ACHN (cell line): ENCODE data around the gene PIANP.

Source experiments
- DNase-seq: peaks from one replicate; pipeline ENCODE4 v3.0.0-alpha.2; 2015
- in situ Hi-C: cut with HindIII; loops from 2 replicates; pipeline ENCODE4 v1.10.0; 2017; ENCODE audit warnings: low sequenced_read_pairs, low pct_ligation_motif_present, low pct_unique_long_range_greater_than_20kb

PIANP gene

GRCh38 chr12:6644257-6644596 lies 56.4 kb downstream of the PIANP start:
- DNase-seq, result no peak
- in situ Hi-C loops, result no loop called here
